Measurements from ENCODE around the gene ERO1A. TPM values are rescaled to one million over a fixed set of nuclear protein-coding genes. Genes with fewer than 3 reads are reported as not detected.

Gene ERO1A
- total RNA-seq, 2 donors from 2014 or later, result 18.5 to 35.8 TPM

Other genes starting within 250 kb of the ERO1A start
- 10 to 100 TPM; 14.0 to 37.1 TPM for gene TXNDC16, start 143.1 kb downstream of the ERO1A start, total RNA-seq
- gene GPR137C, start 142.7 kb downstream of the ERO1A start, total RNA-seq, result 1 to 10 TPM in 1 of 2 donors, under 1 TPM in 1; 0.09 to 5.3 TPM
- 10 to 100 TPM; 73.3 to 87.3 TPM for gene PSMC6, start 11.6 kb upstream of the ERO1A start, total RNA-seq
- gene STYX, start 34.6 kb upstream of the ERO1A start, total RNA-seq, result 10 to 100 TPM; 12.8 to 16.6 TPM
- 10 to 100 TPM; 26.2 to 41.4 TPM for gene GNPNAT1, start 96.0 kb upstream of the ERO1A start, total RNA-seq

Measured in prostate gland (tissue), 2 donors.